Activated gamma-delta T cell treated with Interleukin-2 at 50 U/mL for 16 hours (primary cell): ENCODE data around the gene SMLR1.
"Not testable (repeated sequence)": the region's sequence is repeated elsewhere in the genome, so short reads cannot be mapped to it uniquely, and the experiment has no call there.

Experiments used
- DNase-seq: peaks from one replicate; pipeline ENCODE4 v3.0.0-alpha.2; 2020

The SMLR1 gene

DNA sequence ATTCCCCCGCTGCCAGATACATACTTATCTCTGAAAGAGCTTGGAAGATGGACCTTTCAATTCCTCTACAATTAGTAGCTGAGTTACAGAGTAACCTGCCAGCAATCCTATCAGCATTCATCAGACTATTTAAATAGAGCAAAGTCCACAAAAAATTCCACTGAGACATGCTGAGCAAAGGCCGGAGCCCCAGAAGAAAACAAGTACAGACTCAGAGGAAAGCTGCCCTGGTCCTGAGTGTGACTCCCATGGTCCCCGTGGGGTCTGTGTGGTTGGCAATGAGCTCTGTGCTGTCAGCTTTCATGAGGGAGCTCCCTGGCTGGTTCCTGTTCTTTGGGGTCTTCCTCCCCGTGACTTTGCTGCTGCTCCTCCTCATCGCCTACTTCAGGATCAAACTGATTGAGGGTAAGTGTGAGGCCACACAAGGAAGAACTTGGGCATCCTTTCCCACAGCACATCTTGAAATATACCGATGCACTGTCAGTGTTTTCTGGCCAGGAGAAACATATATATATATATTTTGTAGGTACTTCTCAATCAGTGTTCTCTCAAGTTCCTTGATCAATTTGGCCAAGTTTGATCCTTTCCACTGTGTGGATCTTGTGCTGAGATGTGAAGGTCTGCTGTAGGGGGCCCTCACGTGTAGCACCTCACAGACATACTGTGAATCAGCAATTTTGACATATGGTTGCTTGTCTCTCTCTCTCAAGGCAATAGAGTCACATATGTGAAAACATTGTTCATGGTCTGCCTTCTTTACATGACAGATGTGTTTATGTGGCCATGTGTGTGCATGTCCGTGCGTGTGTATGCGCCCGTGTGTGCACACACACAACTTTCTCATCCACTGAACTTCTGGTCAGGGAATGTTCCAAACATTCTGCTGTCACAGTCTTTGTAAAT lies at the start of gene SMLR1:
Gene SMLR1, plus strand, starts transcription at position 160 of the 903 bp plus-strand sequence. Its CDS starts 8 bp downstream, at position 168.
- no peak for DNase-seq

DNA sequence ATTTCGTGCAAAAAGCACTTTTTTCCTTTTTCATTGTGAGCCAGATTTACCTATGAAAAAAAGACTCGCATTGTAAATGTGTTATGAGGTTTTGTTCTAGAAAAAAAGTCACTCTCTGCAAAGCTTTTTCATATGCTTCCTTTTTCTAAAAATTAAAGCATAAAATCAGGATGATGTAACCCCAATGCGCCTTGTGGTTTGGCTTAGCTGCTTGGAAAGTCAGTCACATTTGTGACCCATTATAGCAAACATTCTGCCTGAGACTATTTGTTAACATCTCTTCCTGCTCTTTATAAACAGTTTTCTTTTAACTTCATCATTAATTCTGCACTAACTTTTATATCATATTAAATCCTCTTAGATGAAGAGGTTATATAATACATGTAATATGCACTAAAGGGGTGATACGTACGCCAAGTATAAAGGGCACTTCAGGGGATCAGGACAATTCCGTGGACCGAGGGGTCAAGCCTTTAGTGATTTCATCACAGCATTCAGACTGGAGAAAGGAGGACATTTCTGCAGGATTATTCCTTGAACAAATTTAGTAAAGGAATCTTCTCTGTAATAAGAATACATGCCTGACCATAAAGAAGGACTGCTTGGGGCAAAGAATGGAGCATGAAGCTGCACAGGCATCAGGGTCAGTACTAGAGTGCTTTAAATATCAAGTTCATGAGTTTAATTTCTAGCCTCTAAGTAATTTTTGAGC lies 48.1 kb upstream of the SMLR1 start:
- no peak for DNase-seq

DNA sequence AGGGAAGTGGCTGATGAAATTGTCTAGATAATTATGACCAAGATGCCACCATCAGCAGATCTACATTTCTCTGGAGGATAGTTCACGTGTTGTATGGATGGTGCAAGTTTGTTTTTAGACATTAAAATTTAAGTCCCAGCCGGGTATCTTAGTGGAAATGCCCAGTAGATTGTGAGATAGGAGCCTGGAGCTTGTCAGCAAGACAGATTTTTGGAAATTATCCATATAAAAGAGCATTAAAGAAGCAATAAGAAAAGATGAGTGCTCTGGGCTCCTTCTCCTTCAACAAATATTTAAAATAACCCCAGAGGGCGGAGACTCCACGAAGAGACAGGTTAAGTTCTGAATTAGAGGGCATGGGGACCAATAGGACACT lies 47.6 kb upstream of the SMLR1 start:
- DNase-seq = no peak

DNA sequence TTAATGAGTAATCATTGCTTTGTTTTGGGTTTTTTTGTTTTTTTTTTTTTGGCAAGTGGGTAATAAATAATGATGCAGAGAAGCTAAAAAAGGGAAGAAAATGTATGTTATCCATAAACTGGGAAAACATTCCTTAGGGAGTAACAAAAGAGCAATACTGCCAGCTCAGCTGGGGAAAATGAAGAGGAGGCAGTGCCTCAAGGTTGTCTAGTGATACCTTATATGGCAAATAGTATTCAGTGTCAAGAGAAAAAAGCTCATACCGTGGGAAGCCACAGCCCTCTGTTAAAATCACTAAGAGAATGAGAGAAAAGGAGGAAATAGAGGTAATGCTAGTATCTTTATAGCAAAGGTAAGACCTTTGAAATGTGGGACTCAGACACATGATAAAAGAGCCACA lies 47.1 kb upstream of the SMLR1 start:
- no peak for DNase-seq

DNA sequence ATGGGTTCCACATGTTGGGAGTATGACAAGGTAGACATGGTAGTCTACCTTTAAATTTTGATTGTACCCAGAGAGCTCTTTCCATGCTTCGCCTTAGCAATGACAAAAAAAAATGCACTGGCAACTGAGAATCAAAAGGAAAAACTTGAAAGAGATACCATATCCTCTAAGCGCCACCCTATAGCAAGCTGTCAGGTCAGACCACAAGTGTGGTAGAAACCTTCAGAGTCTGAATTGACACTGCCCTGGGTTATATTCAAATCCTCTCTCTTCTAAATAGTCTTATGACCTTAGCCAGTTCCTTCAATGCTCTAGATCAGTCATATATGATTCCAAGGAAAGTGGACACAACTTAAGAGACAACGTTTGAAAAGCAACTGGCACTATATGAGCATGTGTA lies 45.6 kb upstream of the SMLR1 start:
- no peak for DNase-seq

DNA sequence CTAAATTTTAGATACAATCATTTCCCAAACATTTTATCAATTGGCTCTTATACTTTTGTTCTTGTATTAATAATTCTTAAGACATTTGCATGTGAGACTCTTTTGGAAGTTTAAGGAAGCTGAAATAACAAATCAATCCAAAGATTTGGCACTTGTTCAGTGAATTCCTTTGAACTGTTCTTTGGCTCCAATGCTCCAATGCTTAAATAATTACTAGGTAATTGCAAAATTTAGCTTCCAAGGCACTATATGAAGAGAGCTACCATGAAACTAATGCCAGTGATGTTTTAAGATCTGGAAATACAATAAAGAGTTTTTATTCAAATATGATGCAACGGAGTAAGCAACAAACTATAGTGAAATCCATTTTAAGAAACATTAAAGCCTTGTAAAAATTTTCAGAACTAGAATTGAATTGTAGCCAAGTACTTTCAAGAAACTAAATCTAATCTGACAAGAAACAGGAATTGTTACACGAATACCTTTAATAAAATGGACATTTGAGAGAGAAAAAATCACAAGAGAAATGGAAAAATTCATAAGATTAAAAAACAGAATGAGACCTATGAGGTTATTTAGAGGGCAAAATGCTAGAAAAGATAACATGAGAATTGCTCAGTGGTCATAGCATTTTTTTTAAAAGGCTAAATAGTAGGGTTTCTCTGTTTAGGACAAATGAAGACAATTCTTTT lies 43.6 kb upstream of the SMLR1 start:
- DNase-seq = no peak

DNA sequence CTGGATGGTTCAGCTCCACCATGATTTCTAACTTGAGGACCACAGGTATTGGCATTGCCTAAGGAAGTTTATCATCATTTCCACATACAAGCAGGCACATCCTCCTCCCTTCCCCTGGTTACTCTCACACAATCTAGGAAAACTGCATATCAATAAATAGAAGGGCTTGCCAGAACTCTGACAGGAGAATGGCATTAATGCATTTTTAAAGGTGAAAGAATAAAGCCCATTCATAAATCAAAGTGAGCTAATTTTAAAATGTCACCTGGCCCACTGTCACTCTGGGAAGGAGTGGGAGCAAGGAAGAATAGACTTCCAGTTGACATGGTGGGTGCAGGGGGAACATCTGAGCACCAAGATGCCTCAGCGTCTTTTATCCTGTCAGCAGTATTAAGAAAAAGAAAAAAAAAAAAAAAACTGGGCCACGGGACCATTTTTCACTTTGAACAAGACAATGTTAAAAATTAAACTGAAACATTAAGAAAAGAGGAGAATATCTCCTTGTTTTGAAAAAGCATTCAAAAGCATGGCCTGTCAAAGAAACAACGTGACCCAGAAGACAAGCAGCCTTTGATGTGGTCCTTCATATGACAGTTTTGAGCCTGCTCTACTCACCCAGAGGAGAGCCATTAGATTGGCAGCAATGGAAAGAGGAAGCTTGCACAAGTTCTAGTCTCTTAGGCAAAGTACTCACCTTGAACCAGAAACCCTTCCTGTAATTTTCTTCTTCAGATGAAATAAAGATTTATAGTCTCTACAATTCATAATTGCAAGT lies 39.3 kb upstream of the SMLR1 start:
- no peak for DNase-seq

DNA sequence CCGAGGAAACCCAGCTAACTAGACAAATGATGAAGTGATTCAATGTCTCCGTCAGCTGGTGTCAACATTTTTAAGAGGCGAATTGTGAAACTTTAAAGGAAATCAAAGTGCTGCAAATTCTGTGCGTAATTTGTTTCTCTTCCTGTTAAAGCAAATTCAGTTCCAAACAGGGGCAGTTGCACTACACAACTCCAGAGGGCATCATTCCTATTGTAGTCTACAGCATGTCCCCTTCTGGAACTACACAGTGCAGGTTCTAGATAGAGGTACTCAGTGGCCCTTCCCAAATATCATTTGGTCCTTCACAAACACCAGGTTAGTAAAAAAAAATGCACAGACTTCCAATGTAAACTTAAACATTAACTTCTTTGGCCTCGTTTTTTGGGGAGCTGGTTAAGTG lies 38.3 kb upstream of the SMLR1 start:
- no peak for DNase-seq

DNA sequence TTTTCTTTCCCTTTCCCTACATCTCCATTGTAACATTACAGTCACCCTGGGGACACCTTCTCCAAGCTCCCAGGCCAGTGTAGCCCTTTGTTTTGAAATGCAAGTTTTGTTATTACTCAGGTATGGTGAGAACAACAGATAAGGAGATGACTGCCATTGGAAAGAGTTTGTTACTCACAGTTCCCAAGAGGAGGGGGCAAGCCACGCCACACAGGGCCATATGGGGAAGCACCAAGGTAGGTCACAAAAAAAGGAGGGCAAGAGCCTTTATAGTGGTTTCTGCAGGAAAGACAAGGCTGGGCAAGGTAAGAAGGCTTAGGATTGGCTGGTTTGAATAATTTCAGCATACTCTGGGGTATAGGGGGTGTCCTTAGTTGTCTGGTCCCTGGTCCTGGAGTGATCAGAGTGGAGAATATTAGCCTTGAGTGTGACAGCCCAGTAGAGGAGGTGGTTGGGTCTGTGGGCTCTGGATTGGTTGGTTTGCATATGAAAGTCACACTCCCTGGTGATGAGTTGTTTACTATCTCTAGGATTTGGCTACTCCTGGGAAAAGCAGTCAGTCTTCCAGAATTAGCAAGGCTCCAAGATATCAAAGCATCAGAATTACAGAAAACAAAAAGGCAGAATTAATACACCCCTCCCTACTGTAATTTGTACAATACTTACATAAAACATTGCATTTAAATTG lies 33.1 kb upstream of the SMLR1 start:
- DNase-seq = no peak

DNA sequence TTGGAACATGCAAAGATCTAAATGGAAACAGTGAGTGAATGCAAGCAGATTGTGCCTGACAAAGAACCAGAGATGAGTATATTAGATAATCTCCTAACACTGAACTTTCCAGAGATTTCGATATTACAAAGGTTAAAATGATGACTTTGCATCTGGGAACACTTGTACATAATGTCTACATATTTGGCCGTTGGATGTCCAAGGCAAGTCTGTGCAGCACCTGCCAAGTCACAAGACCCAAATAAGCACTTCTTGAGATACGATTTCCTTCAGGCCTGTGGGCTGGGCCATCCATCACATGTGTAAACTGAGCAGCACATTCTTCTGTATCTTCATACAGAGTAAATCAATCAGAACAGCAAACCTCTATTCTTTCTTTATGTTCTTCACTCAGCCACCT lies 32.5 kb upstream of the SMLR1 start:
- DNase-seq = no peak

DNA sequence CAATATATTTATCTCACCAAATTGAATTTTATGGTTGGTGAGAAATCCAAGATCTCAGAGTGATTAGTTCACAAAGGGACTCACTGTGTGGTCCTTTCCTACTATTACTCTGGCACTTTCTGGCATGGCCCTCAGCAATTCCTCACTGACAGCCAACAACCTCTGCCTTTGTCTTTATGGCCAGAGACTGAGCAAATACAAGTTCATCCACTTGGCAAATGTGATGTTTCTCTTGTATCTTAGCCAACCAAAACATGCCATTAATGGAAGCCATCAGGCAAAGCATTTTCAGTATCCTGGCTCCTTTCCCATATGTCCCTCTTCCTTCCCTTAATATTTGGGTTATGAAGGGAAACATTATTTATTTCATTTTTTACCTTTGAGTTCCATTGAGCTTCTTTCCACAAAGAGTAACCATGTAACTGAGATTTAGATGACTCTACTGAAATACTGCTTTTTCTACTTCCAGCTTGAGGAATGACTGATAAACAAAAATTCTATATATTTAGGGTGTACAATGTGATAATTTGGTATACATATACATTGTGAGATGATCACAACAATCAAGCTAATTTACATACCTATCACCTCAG lies 30.8 kb upstream of the SMLR1 start:
- DNase-seq = no peak

DNA sequence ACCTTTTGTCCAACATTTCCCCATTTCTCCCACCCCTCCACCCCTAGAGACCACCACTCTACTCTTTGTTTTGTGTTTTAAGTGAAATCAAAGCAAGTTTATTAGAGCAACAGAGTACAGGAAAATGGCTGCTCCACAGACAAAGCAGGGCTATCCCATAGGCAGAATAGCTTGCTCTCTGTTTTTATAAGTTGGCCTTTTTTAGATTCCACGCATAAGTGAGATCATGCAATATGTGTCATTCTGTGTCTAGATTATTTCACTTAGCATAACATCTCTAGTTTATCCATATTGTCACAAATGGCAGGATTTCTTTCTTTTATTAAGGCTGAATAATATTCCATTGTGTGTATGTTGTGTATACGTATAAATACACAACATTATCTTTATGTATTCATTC lies 30.1 kb upstream of the SMLR1 start:
- DNase-seq = no peak

DNA sequence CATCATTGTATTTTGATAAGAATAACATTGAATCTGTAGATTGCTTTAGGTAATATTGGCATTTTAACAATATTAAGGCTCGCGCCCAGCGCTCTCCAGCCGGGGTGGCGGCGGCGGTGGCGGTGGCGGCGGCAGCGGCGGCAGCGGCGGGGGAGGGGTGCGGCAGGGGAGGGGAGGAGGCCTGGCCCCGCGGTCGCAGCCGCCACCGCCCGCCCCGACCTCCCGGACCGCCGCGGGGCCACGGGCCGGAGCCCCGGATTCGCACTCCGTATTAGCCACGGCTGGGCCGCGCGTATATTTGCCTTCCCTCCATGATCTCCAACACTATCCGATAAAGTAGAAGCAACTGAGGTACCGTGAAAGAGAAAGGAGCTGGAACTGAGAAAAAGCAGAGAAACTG lies 25.8 kb upstream of the SMLR1 start:
- not testable (repeated sequence) for DNase-seq

DNA sequence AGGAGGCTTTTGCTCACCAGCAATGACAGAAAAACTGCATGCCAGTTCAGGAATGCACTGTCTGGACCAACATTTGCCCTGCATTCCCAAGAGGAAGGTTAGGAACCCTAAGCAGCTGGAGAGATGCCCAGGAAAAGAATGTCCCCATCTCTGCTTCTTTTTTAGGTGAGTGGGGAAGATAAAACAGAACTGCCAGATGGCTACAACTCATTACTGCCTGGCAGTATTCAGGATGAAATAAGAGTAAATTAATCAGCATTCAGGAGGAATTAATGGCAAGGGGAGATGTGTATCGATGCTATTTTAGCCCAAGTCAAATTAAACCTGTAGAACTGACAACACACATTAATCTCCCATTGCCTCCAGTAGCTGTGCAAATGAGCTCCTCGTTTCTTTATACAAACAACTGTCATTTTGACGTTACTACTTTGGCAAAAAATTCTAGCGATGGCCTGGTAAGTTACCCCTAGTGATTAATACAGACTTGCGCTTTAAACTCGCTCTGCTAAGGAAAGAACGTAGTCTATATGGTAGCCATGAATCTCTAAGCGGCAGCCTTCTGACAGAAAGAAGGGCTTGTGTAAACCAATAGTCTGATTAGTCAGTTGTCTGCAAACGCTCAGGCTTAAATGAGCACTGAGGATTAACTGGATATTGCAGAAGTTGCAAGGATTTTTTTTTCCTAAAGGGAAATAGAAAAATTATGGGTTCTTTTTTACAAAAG lies 16.7 kb upstream of the SMLR1 start:
- DNase-seq = no peak

DNA sequence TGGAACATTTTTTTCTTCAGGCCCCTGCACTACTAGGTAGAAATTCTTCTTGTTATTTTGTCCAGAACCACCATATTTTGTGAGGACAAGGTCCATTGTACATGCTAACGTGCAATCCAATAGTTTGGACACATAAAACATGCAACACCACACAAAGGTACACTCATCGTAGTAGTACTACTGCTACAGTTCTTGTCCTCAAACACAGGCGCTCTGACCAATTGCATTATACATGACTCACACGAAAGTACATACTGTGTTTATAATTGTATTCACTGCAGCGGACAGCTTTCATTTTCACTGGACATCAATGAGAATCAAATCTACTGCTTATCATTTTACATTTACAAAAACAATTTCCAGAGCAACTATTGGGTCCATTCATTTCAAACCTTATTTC lies 15.3 kb upstream of the SMLR1 start:
- DNase-seq = no peak

DNA sequence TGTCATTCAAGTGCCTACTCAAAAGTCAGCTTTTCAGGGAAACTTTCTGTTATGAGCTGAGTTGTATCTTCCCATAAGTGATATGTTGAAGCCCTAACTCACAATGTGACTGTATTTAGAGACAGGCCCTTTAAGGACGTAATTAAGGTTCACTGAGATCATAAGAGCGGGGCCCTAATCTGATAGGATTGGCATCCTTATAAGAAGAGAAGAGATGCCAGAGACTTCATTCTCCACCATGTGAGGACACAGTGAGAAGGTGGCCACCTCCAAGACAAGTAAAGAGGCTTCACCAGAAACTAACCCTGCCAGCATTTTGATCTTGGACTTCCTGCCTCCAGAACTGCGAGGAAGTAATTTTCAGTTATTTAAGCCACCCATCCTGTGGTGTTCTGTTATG lies 12.7 kb upstream of the SMLR1 start:
- no peak for DNase-seq

DNA sequence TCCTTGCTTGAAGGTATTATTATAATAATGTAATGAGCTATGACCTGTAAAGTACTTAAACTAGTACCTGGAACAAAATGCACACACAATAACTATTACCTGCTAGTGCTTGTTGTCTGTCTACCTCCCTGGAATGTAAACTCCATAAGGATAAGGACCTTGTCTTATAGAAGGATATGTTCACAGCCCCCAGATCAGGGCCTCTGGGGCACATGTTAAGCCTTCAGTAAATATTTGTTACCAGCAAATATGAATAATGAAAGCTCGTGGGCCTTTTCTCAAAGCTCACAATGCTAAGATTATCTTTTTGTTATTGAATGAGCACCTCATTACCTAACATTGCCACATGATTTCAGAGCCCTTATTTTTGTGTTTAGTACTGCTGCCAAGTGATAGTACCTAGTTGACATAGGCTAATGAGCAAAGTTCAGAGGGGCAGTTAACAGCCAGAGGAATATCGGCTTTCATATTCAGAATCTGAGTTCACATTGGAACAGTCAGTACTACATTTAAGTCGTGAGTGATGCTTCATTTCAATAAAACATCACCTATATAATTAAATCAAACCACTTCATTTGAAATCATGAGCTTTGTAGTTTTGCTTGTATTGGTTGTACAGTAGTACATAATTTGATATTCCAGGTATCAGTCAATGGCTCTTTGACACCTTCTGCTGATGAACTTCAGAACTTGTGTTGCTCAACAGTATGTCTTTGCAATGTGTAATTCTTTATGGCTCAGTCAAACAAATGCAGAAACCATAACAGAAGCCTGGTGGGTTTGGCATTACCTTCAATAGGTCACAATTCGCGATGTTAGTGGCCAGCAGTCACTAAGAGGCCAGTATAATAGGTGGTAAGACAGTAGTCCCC lies 11.8 kb upstream of the SMLR1 start:
- no peak for DNase-seq

DNA sequence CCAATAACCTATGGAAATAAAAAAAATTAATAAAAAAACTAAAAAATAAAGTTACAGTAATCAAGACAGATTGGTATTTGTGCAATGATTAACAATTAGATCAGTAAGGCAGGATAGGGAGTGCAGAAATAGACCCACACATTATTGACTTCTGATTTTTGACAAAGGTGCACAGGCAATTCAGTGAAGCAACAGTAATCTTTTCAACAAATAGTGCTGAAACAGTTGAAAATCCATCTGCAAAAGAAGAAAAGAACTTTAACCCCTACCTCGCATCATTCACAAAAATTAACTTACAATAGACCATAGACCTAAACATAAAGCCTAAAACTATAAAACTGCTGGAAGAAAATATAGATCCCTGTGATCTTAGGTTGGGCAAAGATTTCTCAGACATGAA lies 4.5 kb upstream of the SMLR1 start:
- DNase-seq = no peak

DNA sequence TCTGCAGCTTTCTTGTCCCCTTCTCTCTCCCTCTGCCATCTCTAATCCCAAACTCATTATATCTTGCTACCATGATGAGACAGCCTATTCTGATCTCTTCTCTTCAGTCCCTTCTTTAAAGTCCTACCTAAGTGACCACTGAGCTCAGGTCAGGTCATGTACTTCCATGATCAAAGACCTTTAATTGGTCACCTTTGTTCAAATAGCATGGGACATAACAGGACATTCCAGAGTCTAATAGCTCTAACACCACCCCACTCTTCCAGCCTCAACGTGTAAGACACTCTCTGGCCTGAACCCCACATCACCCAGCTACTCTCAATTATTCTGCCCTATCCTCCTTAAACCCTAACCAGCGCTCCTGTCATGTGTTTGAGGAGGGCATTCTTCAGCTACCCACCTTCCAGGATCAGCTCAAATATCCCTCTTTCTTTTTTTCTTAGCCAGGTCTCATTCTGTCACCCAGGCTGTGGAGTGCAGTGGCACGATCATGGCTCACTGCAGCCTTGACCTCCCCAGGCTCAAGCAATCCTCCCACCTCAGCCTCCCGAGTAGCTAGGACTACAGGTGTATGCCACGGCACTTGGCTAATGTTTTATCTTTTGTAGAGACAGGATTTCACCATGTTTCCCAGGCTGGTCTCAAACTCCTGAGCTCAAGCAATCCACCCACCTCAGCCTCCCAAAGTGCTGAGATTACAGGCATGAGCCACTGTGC lies 2.1 kb upstream of the SMLR1 start:
- no peak for DNase-seq
